ENCODE data around the gene OR9G4. TPM values are rescaled to one million over a fixed set of nuclear protein-coding genes. Genes with fewer than 3 reads are reported as not detected.

Gene OR9G4
- total RNA-seq, 2 experiments from 2014 or later, result not detected

DNA sequence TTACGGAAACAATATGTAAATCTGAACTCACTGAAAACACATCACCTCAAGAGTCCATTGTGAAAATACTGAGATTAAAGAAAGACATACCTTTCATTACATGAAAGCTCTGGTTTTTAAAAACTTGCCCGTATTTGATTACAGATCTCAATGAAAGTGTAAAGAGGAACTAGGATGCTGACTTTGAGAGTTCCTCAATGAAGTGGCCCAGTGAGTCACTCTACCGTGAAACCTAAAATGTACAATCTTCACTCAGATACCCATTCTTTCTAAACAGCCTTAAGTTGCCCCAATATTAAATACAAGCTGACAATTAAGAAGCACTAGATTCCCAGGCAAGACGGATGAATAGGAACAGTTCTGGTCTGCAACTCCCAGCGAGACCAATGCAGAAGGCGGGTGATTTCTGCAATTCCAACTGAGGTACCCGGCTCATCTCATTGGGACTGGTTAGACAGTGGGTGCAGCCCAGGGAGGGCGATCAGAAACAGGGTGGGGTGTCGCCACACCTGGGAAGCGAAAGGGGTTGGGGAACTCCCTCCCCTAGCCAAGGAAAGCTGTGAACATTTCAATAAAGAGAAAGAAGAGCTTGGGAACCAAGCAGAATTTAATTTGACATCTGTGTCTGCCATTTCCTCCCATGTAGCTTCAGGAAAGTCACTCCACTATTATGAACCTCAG, 33.8 kb upstream of the OR9G4 start:
- DNase-seq (ENCODE audit: low spot score), result no peak
- Histone ChIP-seq H3K9me2 (ENCODE audit: insufficient read depth, low read length) (no peaks in the 10 kb centered on the region), H3K9me3 (ENCODE audit: low read length) (no peaks in the 10 kb centered on the region), H3K4me3 (ENCODE audit: low read depth, low read length, poor library complexity, severe bottlenecking) (no peak overlapping the region), H3K27ac (ENCODE audit: low read depth, low read length, poor library complexity, severe bottlenecking) (no peak overlapping the region), H3K4me1 (ENCODE audit: insufficient read depth, low read length, poor library complexity, severe bottlenecking) (no peaks in the 10 kb centered on the region), H4K20me1 (ENCODE audit: insufficient read depth, low read length) (no peaks in the 10 kb centered on the region), H3K36me3 (ENCODE audit: insufficient read depth, low read length) (no peaks in the 10 kb centered on the region), H3K79me2 (ENCODE audit: insufficient read depth, low read depth, low read length) (no peaks in the 10 kb centered on the region), H2AFZ (ENCODE audit: low read length) (no peak overlapping the region), H3K4me2 (ENCODE audit: low read length) (no peak overlapping the region)
- CTCF ChIA-PET (ENCODE audit: unreplicated experiment), result no interaction called here
- no TSS peak for BruUV-seq (replicated peaks)
- intact Hi-C loops (cut with micrococcal nuclease; ENCODE audit: unreplicated experiment), result loop anchor here (5.0 to 10.0 kb wide), 3 partner anchors 158 to 1055 kb away; no protein-coding TSS in a partner anchor
- POLR2A ChIA-PET, result interaction anchor here (0.5 to 1.2 kb wide), 3 partner anchors 13 to 390 kb away, joined by 3 to 5 read pairs (median 4); no protein-coding TSS in a partner anchor
- TF ChIP-seq, protein P1, sequence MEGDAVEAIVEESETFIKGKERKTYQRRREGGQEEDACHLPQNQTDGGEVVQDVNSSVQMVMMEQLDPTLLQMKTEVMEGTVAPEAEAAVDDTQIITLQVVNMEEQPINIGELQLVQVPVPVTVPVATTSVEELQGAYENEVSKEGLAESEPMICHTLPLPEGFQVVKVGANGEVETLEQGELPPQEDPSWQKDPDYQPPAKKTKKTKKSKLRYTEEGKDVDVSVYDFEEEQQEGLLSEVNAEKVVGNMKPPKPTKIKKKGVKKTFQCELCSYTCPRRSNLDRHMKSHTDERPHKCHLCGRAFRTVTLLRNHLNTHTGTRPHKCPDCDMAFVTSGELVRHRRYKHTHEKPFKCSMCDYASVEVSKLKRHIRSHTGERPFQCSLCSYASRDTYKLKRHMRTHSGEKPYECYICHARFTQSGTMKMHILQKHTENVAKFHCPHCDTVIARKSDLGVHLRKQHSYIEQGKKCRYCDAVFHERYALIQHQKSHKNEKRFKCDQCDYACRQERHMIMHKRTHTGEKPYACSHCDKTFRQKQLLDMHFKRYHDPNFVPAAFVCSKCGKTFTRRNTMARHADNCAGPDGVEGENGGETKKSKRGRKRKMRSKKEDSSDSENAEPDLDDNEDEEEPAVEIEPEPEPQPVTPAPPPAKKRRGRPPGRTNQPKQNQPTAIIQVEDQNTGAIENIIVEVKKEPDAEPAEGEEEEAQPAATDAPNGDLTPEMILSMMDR (conservative IDR thresholded peaks at IDR 0.05; ENCODE audit: low read length), result no peak
- TF ChIP-seq EZH2phosphoT487 (IDR thresholded peaks at IDR 0.05; ENCODE audit: borderline replicate concordance, low read depth, low read length), result no peak

DNA sequence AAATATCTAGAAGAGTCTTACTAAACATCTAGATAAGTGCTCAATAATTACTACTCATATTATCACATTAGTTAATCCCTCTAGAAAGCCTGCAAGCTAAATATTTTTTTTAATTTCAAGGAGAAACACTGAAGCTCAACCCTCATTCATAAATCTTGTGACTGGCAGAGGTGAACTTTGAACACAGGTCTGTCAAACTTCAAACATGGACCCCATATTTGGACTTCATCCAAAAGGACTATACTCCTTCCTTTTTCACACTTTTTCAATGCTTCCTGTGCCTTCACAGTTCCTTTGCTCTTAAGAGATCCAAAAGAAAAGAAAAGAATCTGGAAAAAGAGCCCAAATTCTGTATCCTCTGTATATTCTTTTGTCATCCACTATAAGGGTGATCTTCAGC, 28.3 kb upstream of the OR9G4 start:
- H3K4me1 ChIP-seq (ENCODE audit: insufficient read depth, low read length, poor library complexity, severe bottlenecking), result no peaks in the 10 kb centered on the region
- ChIA-PET POLR2A (no interaction called here), CTCF (ENCODE audit: unreplicated experiment) (no interaction called here)
- no peak for DNase-seq (ENCODE audit: low spot score)
- no peaks in the 10 kb centered on the region for H3K9me3 ChIP-seq (ENCODE audit: low read length)
- no TSS peak for BruUV-seq (replicated peaks)
- no peak overlapping the region for H2AFZ ChIP-seq (ENCODE audit: low read length)
- no peaks in the 10 kb centered on the region for H4K20me1 ChIP-seq (ENCODE audit: insufficient read depth, low read length)
- intact Hi-C loops (cut with micrococcal nuclease; ENCODE audit: unreplicated experiment), result no loop called here
- no peak overlapping the region for H3K4me2 ChIP-seq (ENCODE audit: low read length)
- H3K27ac ChIP-seq (ENCODE audit: low read depth, low read length, poor library complexity, severe bottlenecking), result no peak overlapping the region
- no peaks in the 10 kb centered on the region for H3K36me3 ChIP-seq (ENCODE audit: insufficient read depth, low read length)
- no peak overlapping the region for H3K4me3 ChIP-seq (ENCODE audit: low read depth, low read length, poor library complexity, severe bottlenecking)
- no peaks in the 10 kb centered on the region for H3K79me2 ChIP-seq (ENCODE audit: insufficient read depth, low read depth, low read length)
- H3K9me2 ChIP-seq (ENCODE audit: insufficient read depth, low read length), result no peaks in the 10 kb centered on the region
- TF ChIP-seq, protein P1 (conservative IDR thresholded peaks at IDR 0.05; ENCODE audit: low read length), result no peak
- no peak for TF ChIP-seq EZH2phosphoT487 (IDR thresholded peaks at IDR 0.05; ENCODE audit: borderline replicate concordance, low read depth, low read length)

DNA sequence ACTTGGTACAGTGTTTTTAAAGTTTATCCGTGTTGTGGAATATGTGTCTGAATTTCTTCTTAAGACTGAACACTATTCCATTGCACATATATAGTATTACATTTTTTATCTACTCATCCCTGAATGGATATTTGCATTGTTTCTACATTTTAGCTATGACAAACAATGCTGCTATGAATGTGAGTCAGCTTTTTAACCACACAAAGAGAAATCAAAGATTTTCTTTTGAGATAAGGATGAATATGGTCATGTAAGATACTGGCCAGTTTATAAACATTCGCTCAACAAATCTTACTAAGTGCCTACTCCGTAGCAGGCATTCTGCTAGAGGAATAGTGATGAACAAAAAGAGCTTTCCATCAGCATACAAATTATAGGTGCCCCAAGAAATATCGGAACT, 16.5 kb upstream of the OR9G4 start:
- Histone ChIP-seq H3K4me3 (ENCODE audit: low read depth, low read length, poor library complexity, severe bottlenecking) (no peak overlapping the region), H3K36me3 (ENCODE audit: insufficient read depth, low read length) (no peaks in the 10 kb centered on the region), H3K4me2 (ENCODE audit: low read length) (no peak overlapping the region), H3K9me2 (ENCODE audit: insufficient read depth, low read length) (no peaks in the 10 kb centered on the region), H3K4me1 (ENCODE audit: insufficient read depth, low read length, poor library complexity, severe bottlenecking) (no peaks in the 10 kb centered on the region), H2AFZ (ENCODE audit: low read length) (no peak overlapping the region), H4K20me1 (ENCODE audit: insufficient read depth, low read length) (no peaks in the 10 kb centered on the region), H3K79me2 (ENCODE audit: insufficient read depth, low read depth, low read length) (no peaks in the 10 kb centered on the region), H3K9me3 (ENCODE audit: low read length) (no peaks in the 10 kb centered on the region), H3K27ac (ENCODE audit: low read depth, low read length, poor library complexity, severe bottlenecking) (no peak overlapping the region)
- CTCF ChIA-PET (ENCODE audit: unreplicated experiment), result no interaction called here
- intact Hi-C loops (cut with micrococcal nuclease; ENCODE audit: unreplicated experiment), result no loop called here
- no peak for DNase-seq (ENCODE audit: low spot score)
- no peak for TF ChIP-seq EZH2phosphoT487 (IDR thresholded peaks at IDR 0.05; ENCODE audit: borderline replicate concordance, low read depth, low read length)
- TF ChIP-seq, protein P1 (conservative IDR thresholded peaks at IDR 0.05; ENCODE audit: low read length), result no peak
- POLR2A ChIA-PET, result no interaction called here
- BruUV-seq (replicated peaks), result no TSS peak

Measured in OCI-LY7 (cell line).